GM12865 (cell line): ENCODE measurements around the gene SEMA5A.
"Not testable (repeated sequence)": the region's sequence is repeated elsewhere in the genome, so short reads cannot be mapped to it uniquely, and the experiment has no call there.

Experiments used
- DNase-seq: peaks from one replicate; pipeline ENCODE4 v3.0.0; 2010; ENCODE audit warnings: low read depth
- H3K4me3 ChIP-seq: 2 replicates; pipeline ENCODE4 v1.5.1; 2011; ENCODE audit warnings: mild to moderate bottlenecking, low read depth, low read length, control low read depth
- TF ChIP-seq, protein P1 (sequence below): IDR thresholded peaks from 2 replicates; pipeline ENCODE4 v1.5.1; 2011; ENCODE audit warnings: low read length, control low read depth, low read depth, inconsistent platforms; ENCODE audit not compliant: insufficient read depth; ENCODE audit errors: missing control alignments

SEMA5A gene

DNA sequence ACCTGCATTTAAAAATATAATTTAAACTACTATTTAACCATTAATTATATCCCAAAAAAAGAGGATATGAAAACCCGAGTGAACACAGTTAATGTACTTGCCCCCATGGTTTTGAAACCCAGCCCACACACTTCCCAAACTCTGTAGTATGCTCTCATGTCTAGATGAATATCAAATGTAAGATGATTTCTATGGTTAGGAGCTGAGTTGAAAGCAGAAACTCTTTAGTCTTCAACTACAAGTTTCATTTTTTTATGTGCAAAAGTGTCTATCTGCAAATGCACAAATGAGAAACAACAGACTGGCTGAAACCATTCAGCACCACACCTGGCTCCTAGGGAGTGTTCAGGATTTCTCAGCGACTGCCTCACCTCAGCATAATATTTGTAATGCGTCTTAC lies 183.3 kb downstream of the SEMA5A start:
- peak; percentile 75 for DNase-seq
- no peak overlapping the region for H3K4me3 ChIP-seq
- TF ChIP-seq, protein P1, sequence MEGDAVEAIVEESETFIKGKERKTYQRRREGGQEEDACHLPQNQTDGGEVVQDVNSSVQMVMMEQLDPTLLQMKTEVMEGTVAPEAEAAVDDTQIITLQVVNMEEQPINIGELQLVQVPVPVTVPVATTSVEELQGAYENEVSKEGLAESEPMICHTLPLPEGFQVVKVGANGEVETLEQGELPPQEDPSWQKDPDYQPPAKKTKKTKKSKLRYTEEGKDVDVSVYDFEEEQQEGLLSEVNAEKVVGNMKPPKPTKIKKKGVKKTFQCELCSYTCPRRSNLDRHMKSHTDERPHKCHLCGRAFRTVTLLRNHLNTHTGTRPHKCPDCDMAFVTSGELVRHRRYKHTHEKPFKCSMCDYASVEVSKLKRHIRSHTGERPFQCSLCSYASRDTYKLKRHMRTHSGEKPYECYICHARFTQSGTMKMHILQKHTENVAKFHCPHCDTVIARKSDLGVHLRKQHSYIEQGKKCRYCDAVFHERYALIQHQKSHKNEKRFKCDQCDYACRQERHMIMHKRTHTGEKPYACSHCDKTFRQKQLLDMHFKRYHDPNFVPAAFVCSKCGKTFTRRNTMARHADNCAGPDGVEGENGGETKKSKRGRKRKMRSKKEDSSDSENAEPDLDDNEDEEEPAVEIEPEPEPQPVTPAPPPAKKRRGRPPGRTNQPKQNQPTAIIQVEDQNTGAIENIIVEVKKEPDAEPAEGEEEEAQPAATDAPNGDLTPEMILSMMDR: no peak

DNA sequence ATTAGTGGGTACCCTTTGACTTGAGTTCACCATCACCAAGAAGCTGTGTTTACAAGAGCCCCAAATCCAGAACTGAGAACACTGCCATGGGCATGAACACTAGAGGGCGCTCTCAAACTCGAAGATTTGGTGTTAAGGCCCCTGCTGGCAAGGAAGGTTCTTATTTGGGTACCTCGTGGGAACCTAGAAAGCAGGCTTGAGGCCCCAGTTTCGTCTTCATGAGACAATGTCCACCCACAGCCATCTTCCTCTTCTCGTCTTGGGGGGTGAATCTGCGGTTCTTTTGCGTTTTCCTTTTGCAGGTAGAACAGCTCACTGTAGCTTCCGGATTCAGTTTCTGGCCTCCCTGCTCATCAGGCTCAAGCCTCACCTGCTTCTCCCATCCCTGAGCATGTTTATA lies 184.0 kb downstream of the SEMA5A start:
- TF ChIP-seq, protein P1: peak; percentile 93
- DNase-seq: peak; percentile 96
- no peak overlapping the region for H3K4me3 ChIP-seq

DNA sequence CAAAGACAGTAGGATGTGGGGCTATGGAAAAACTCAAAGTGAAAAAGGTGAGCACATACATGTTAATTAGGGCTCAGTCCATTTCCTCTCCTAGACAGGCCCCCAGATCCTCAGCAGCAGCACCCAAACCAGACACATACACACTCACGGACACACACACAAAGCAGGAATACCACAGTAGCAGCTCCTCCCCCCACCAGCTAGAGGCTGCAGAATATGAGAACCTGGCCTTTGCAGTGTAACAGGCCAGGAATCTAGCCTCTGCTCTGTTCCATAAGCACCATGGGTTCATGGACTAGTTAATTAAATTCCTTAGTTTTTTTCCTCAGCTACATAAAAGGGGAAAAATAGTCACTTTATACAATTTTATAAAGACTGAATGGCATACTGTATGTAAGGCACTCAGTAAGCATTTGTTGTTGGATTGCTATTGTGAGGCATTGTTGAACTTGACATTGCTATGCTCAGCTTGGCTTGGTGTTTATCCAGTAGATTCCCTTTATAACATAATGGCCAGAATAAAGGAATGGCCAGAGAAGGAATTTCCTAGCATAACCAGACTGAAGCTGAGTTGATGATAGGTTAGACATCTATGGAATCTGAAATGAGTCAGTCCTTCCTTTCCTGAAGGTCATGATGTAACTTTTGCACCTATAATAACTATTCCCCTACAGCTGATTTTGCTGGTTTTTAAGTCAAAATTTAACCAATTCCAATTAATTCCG lies 186.8 kb downstream of the SEMA5A start:
- H3K4me3 ChIP-seq: no peak overlapping the region
- no peak for DNase-seq
- TF ChIP-seq, protein P1: no peak

DNA sequence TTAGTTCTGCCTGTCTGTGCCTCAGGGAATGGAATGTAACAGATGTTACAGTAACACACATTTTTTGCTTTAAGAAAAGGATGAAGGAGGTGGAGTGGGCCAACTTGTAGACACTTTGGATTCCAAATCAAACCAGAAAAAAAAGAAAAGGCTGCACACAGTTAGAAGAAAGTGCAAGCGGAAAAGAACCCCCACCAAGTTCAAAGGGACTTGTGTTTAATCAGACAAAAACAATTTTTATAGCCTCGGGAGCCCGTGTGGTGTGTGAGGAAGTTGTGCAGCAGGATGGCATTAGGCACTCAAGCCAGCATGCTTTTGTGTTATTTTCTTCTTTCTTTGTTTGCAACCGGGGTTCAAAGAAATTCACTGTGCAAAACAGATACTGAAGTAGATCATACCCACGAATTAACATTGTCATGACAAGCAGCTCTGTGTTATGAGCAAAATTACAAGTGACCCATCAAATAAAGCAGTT lies 189.5 kb downstream of the SEMA5A start:
- no peak overlapping the region for H3K4me3 ChIP-seq
- no peak for DNase-seq
- TF ChIP-seq, protein P1: no peak

DNA sequence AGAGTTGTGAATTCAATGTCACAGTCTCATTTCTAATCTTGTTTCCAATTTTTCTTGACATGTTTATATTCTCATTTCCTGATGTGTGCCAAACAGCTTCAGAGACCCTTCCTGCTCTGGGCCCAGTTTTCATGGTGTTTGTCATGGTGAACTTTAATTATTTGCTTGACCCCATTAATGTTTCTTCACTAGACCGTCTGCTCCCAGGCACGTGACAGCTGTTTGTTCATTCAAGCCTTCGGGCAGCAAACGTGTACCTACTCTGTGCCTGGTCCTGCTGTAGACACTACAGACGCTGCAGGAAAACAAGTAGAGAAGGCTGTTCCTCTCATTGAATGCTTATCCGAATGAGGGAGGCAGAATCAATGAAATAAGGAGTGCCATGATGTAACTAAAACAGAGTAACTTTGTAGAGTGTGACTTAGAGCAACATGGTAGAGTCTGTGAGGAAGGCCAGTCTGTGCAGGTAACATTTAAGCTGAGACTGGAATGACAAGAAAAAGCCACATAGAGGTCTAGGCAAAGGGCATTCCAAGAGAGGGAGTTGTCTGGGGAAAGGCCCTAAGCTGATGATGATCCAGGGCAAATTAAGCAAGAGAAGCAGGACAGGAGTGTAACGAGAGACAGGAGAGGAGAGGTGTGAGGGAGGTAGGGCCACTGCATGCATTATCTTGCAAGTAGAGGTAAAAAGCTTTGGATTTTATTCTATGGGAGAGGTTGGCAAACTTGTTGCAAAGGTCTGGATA lies 191.4 kb downstream of the SEMA5A start:
- TF ChIP-seq, protein P1: no peak
- DNase-seq: no peak
- no peak overlapping the region for H3K4me3 ChIP-seq

DNA sequence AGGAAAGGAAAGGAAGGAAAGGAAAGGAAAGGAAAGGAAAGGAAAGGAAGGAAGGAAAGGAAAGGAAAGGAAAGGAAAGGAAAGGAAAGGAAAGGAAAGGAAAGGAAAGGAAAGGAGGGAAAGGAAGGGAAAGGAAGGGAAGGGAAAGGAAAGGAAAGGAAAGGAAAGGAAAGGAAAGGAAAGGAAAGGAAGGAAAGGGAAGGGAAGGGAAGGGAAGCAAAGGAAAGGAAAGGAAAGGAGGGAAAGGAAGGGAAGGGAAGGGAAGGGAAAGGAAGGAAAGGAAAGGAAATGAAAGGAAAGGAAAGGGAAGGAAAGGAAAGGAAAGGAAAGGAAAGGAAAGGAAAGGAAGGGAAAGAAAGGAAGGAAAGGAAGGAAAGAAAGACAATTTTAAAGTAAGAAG lies 192.8 kb downstream of the SEMA5A start:
- not testable (repeated sequence) for DNase-seq, H3K4me3 ChIP-seq

DNA sequence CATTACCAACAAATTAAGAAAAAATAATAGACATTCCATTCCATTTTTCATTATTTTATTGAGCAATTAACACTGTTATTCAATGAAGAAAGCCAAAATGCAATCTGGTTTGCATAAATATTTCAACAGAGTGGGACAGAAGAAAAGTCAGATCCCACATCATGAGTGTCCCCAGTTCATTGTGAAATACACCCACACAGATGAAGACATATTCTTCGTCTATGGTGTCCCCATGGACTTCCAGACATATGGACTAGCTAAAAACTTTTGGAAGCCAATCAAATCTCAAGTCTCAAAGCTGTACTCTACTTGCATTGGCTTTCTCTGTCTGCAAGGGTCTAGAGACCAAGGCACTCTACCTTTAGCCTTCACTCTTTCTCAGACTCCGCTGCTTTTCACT lies 194.3 kb downstream of the SEMA5A start:
- DNase-seq: no peak
- TF ChIP-seq, protein P1: no peak
- no peak overlapping the region for H3K4me3 ChIP-seq
